GM12878 (cell line): ENCODE results near the gene PPFIBP1. TPM values are rescaled to one million over a fixed set of nuclear protein-coding genes. Genes with fewer than 3 reads are reported as not detected.

Experiments
- ATAC-seq: fragments of 200-7000 bp; cut with Tn5 transposase; 3 replicates; pipeline ENCODE4 v1.9.1; 2020; ENCODE audit warnings: mild to moderate bottlenecking, moderate library complexity
- BruUV-seq: library from RNA; stranded (reverse); fragments of 400-500 nt; replicated peaks from 2 replicates; lab custom pipeline; 2021; lab: Mats Ljungman, UMichigan
- CTCF ChIA-PET: fragments of 300-600 bp; sonication (Branson Sonifier 250); formaldehyde crosslinking; extraction: SDS; loops from one replicate; lab custom pipeline; 2021; ENCODE audit warnings: inconsistent platforms; lab: Yijun Ruan, JAX
- POLR2A ChIA-PET: fragments of 350-600 bp; formaldehyde crosslinking; extraction: SDS; loops from one replicate; lab custom pipeline; 2021; ENCODE audit warnings: inconsistent platforms; lab: Charles Lee
- RAD21 ChIA-PET: fragments of 300-600 bp; sonication (Branson Sonifier 250); formaldehyde crosslinking; loops from one replicate; lab custom pipeline; 2023; ENCODE audit warnings: antibody characterized with exemption; ENCODE audit not compliant: unreplicated experiment; lab: Charles Lee
- SMC1A ChIA-PET: fragments of 300-600 bp; sonication (Branson Sonifier 250); formaldehyde crosslinking; loops from one replicate; lab custom pipeline; 2023; ENCODE audit not compliant: unreplicated experiment, uncharacterized antibody; lab: Charles Lee
- DNase-seq: peaks from one replicate; pipeline ENCODE4 v3.0.0-alpha.2; 2011; ENCODE audit warnings: low read depth, low spot score
- FAIRE-seq: peaks from 3 replicates; lab custom pipeline; 2011; peaks lifted over from hg19 to GRCh38; lab: Jason Lieb, UNC
- H2AFZ ChIP-seq: 2 replicates; pipeline ENCODE4 v1.6.0; 2011; ENCODE audit warnings: low read depth, low read length, control low read depth; ENCODE audit not compliant: control insufficient read depth
- H3K27ac ChIP-seq: 2 replicates; pipeline ENCODE4 v1.5.1; 2011; ENCODE audit warnings: control low read depth; ENCODE audit not compliant: control insufficient read depth, insufficient read depth
- H3K27me3 ChIP-seq, 2 experiments: replicated peaks in 1 of 2; 2 replicates each; pipeline versions ENCODE4 v1.6.0 to v1.6.1; 2011; ENCODE audit warnings: low read length in 1 of 2; ENCODE audit not compliant: control insufficient read depth in 2 of 2, insufficient read depth in 2 of 2
- H3K36me3 ChIP-seq, 2 experiments: 2 replicates each; pipeline ENCODE4 v1.5.1; 2011; ENCODE audit warnings: low read length in 1 of 2; ENCODE audit not compliant: control insufficient read depth in 2 of 2, insufficient read depth in 2 of 2
- H3K4me1 ChIP-seq: 2 replicates; pipeline ENCODE4 v1.6.1; 2011; ENCODE audit warnings: mild to moderate bottlenecking, low read length, moderate library complexity, mixed read lengths; ENCODE audit not compliant: control insufficient read depth, insufficient read depth
- H3K4me2 ChIP-seq: 2 replicates; pipeline ENCODE4 v1.6.0; 2011; ENCODE audit warnings: control low read depth; ENCODE audit not compliant: control insufficient read depth, insufficient read depth
- H3K4me3 ChIP-seq: fragments of 200-600 bp; sonication (generic); 2 replicates; pipeline ENCODE4 v1.5.1; 2016
- H3K79me2 ChIP-seq: 2 replicates; pipeline ENCODE4 v1.6.0; 2011; ENCODE audit warnings: low read length; ENCODE audit not compliant: control insufficient read depth, insufficient read depth
- H3K9ac ChIP-seq: 2 replicates; pipeline ENCODE4 v1.8.0; 2011; ENCODE audit warnings: low read length, control low read depth, mixed read lengths; ENCODE audit not compliant: control insufficient read depth, insufficient read depth
- H3K9me3 ChIP-seq: replicated peaks from 3 replicates; pipeline ENCODE4 v1.5.1; 2011; ENCODE audit warnings: mild to moderate bottlenecking, low read length; ENCODE audit not compliant: control insufficient read depth, insufficient read depth
- H4K20me1 ChIP-seq: 2 replicates; pipeline ENCODE4 v1.6.0; 2011; ENCODE audit not compliant: control insufficient read depth, insufficient read depth
- BCLAF1 ChIP-seq: fragments of 450-650 bp; IDR thresholded peaks from 2 replicates; pipeline ENCODE4 v1.6.1; 2017; ENCODE audit warnings: antibody characterized with exemption, mild to moderate bottlenecking, moderate library complexity
- JUNB ChIP-seq: IDR thresholded peaks from 2 replicates; pipeline ENCODE4 v1.6.1; 2016; ENCODE audit warnings: antibody characterized with exemption, mild to moderate bottlenecking
- JUND ChIP-seq: IDR thresholded peaks from 2 replicates; pipeline ENCODE4 v1.6.1; 2012; ENCODE audit warnings: low read depth, mild to moderate bottlenecking, low read length, improper control_type of control experiment, moderate library complexity
- NFYA ChIP-seq: IDR thresholded peaks from 2 replicates; pipeline ENCODE4 v1.6.1; 2011; ENCODE audit warnings: low read depth, mild to moderate bottlenecking, low read length, improper control_type of control experiment, borderline replicate concordance
- RAD21 ChIP-seq: IDR thresholded peaks from 2 replicates; pipeline ENCODE4 v1.6.1; 2011; ENCODE audit warnings: mild to moderate bottlenecking, low read depth, low read length, moderate library complexity; ENCODE audit not compliant: insufficient read depth
- RBBP5 ChIP-seq: fragments of 200-600 bp; sonication (generic); conservative IDR thresholded peaks from 2 replicates; pipeline ENCODE4 v1.6.1; 2016
- SMAD1 ChIP-seq: fragments of 450-650 bp; IDR thresholded peaks from 2 replicates; pipeline ENCODE4 v1.6.1; 2018; ENCODE audit warnings: mild to moderate bottlenecking, low read depth; ENCODE audit not compliant: partially characterized antibody
- SRF ChIP-seq, 2 experiments: IDR thresholded peaks; 2 replicates each; pipeline ENCODE4 v1.6.1; 2011; ENCODE audit warnings: low read depth in 2 of 2, low read length in 2 of 2, mild to moderate bottlenecking in 1 of 2, moderate library complexity in 1 of 2
- TCF12 ChIP-seq: IDR thresholded peaks from 2 replicates; pipeline ENCODE4 v1.6.1; 2011; ENCODE audit warnings: low read depth, mild to moderate bottlenecking, low read length
- TCF3 ChIP-seq: IDR thresholded peaks from 2 replicates; pipeline ENCODE4 v1.6.1; 2012; ENCODE audit warnings: low read depth, mild to moderate bottlenecking, low read length, borderline replicate concordance; ENCODE audit not compliant: insufficient read depth
- ZNF24 ChIP-seq: fragments of 450-650 bp; IDR thresholded peaks from 2 replicates; pipeline ENCODE4 v1.6.1; 2017; ENCODE audit warnings: antibody characterized with exemption, mild to moderate bottlenecking
- ZNF687 ChIP-seq: fragments of 450-650 bp; IDR thresholded peaks from 2 replicates; pipeline ENCODE4 v1.6.1; 2017; ENCODE audit warnings: mild to moderate bottlenecking, moderate library complexity
- WGBS: methylation state at CpG from one replicate; pipeline ENCODE4 v1.1.6; 2016; ENCODE audit warnings: low lambda C conversion rate; ENCODE audit not compliant: insufficient replicate concordance, insufficient coverage; ENCODE audit errors: missing lambda C conversion rate; 5-methylcytosine and 5-hydroxymethylcytosine counted together
- in situ Hi-C: fragments of 300-500 bp; cut with MboI; formaldehyde crosslinking; loops from 9 replicates; pipeline ENCODE4 v1.14.3; 2018; ENCODE audit warnings: mixed read lengths
- intact Hi-C: fragments of 100-400 bp; cut with micrococcal nuclease; formaldehyde crosslinking; loops from one replicate; pipeline ENCODE4 v1.14.2; 2022; ENCODE audit not compliant: unreplicated experiment
- polyA plus RNA-seq, 11 experiments: library from polyadenylated mRNA; depleted of rRNA in 4 of 11; unstranded in 6 of 11; stranded (reverse) in 5 of 11; fragments of >200 nt; fragmentation: Nextera tagmentation in 4 of 11; fragmentation: Illumina TruSeq in 1 of 11; extraction: Ambion mirVana in 4 of 11; extraction: Trizol in 1 of 11; gene quantifications; 1 replicate in 1 of 11; 2 replicates in 10 of 11; pipeline versions ENCODE4 v1.2.1 to v1.2.3, GENCODE V29; 2011 to 2016; ENCODE audit warnings: inconsistent platforms in 2 of 11, missing spikeins in 2 of 11, low read depth in 1 of 11
- total RNA-seq, 4 experiments: library from RNA; depleted of rRNA in 3 of 4; stranded (reverse); fragments of >200 nt in 3 of 4; fragmentation: Illumina TruSeq in 1 of 4; extraction: Trizol in 1 of 4; gene quantifications; 2 replicates each; pipeline versions ENCODE4 v1.2.1 to v1.2.3, GENCODE V29; 2013 to 2021
- TF ChIP-seq, protein P1 (sequence below): IDR thresholded peaks from 2 replicates; pipeline ENCODE4 v1.6.1; 2011; ENCODE audit warnings: mild to moderate bottlenecking, low read depth, low read length, moderate library complexity; ENCODE audit not compliant: insufficient replicate concordance
- TF ChIP-seq, protein P2 (sequence below): IDR thresholded peaks from 2 replicates; pipeline ENCODE4 v1.6.1; 2012; ENCODE audit warnings: low read depth, low read length, improper control_type of control experiment

Gene PPFIBP1
- total and polyA plus RNA-seq, 10 of the 15 experiments (the other 5 are each of a cell fraction or from before 2014, with no cell fraction given) = 0.47 to 7.8 (median 3.6) TPM

- in situ Hi-C loops (no loop called here), intact Hi-C loops (no loop called here)
- peak; percentile 86 for FAIRE-seq
- Histone ChIP-seq H3K36me3 (no peaks in the 10 kb centered on the region), H3K79me2 (no peaks in the 10 kb centered on the region), H3K4me2 (no peak overlapping the region), H4K20me1 (no peaks in the 10 kb centered on the region), H3K9ac (no peak overlapping the region), H3K27me3 (no peaks in the 10 kb centered on the region), H3K4me3 (no peak overlapping the region), H3K27ac (no peak overlapping the region), H2AFZ (no peak overlapping the region), H3K9me3 (no peaks in the 10 kb centered on the region), H3K4me1 (peaks cover 39% of the 10 kb centered on the region)
- ChIA-PET SMC1A (no interaction called here), POLR2A (no interaction called here), CTCF (interaction anchor here (0.6 to 1.1 kb wide), 2 partner anchors 52 to 370 kb away, joined by 3 read pairs; partner anchors contain the start of gene PPFIBP1), RAD21 (interaction anchor here (0.6 kb wide), 1 partner anchor 271 kb away, joined by 3 read pairs; no protein-coding TSS in a partner anchor)
- no peak for DNase-seq
- BruUV-seq = no TSS peak
- peak; percentile 82 for ATAC-seq
- 61% methylated on average over 3 of the region's 3 CpGs for WGBS
- TF ChIP-seq NFYA = no peak
- TF ChIP-seq TCF12 = no peak
- TF ChIP-seq, protein P1, sequence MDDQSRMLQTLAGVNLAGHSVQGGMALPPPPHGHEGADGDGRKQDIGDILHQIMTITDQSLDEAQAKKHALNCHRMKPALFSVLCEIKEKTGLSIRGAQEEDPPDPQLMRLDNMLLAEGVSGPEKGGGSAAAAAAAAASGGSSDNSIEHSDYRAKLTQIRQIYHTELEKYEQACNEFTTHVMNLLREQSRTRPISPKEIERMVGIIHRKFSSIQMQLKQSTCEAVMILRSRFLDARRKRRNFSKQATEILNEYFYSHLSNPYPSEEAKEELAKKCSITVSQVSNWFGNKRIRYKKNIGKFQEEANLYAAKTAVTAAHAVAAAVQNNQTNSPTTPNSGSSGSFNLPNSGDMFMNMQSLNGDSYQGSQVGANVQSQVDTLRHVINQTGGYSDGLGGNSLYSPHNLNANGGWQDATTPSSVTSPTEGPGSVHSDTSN = no peak
- TF ChIP-seq SMAD1 = no peak
- no peak for TF ChIP-seq SRF (IDR thresholded peaks at IDR 0.05; ENCODE audit: low read depth in 2 of 2, low read length in 2 of 2)
- no peak for TF ChIP-seq JUNB
- TF ChIP-seq ZNF687 = no peak
- TF ChIP-seq BCLAF1 = no peak
- no peak for TF ChIP-seq TCF3
- TF ChIP-seq, protein P2, sequence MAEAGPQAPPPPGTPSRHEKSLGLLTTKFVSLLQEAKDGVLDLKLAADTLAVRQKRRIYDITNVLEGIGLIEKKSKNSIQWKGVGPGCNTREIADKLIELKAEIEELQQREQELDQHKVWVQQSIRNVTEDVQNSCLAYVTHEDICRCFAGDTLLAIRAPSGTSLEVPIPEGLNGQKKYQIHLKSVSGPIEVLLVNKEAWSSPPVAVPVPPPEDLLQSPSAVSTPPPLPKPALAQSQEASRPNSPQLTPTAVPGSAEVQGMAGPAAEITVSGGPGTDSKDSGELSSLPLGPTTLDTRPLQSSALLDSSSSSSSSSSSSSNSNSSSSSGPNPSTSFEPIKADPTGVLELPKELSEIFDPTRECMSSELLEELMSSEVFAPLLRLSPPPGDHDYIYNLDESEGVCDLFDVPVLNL = no peak
- TF ChIP-seq RAD21 = no peak
- TF ChIP-seq ZNF24 = no peak
- no peak for TF ChIP-seq RBBP5
- no peak for TF ChIP-seq JUND
Observed at GRCh38 chr12:27576667-27577347, 52.8 kb downstream of the PPFIBP1 start.
